Stimulated activated naive CD8-positive, alpha-beta T cell treated with anti-CD3 and anti-CD28 coated beads, Interleukin-15, amount 100 ng/mL, for 72 hours (primary cell): Measurements from ENCODE around the gene DMTF1.

ENCODE experiments used
- ATAC-seq: fragments of 150-1000 bp; cut with Tn5 transposase; 2 replicates; pipeline ENCODE4 v1.10.0; 2021; ENCODE audit warnings: mild to moderate bottlenecking, moderate library complexity
- DNase-seq, 2 donors: peaks; one replicate each; pipeline ENCODE4 v3.0.0; 2021 to 2022
- H3K27ac Mint-ChIP-seq, 2 donors: one replicate each; pipeline ENCODE4 v1.8.0; 2022; ENCODE audit warnings: mild to moderate bottlenecking in 2 of 2, mixed read lengths in 2 of 2, moderate library complexity in 2 of 2
- H3K27me3 Mint-ChIP-seq: one replicate; pipeline ENCODE4 v1.8.0; 2022; ENCODE audit warnings: mixed read lengths
- H3K4me1 Mint-ChIP-seq: one replicate; pipeline ENCODE4 v1.8.0; 2022; ENCODE audit warnings: mild to moderate bottlenecking, mixed read lengths
- H3K4me3 Mint-ChIP-seq, 2 donors: one replicate each; pipeline ENCODE4 v1.8.0; 2022; ENCODE audit warnings: mild to moderate bottlenecking in 2 of 2, mixed read lengths in 2 of 2, moderate library complexity in 1 of 2
- H3K9me3 Mint-ChIP-seq, 2 donors: one replicate each; pipeline ENCODE4 v1.8.0; 2022; ENCODE audit warnings: mixed read lengths in 2 of 2

Gene DMTF1

DNA sequence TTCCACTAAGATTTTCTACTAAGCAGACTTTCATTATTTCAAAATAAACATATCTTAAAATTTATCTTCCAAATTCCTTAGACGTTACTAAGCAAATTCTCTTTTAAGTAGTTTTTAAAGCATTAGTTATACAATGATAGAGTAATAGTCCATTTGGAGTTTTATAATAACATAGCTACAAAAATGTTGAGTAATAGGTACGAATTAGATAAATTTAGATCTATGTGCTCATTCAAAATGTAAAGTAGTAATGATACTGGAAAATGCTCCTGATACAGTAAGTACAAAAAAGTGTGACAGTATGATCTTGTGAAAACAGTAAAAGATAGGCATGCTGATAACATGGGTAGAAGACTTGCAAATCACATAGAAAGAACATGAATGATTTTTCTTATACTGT lies 4.5 kb downstream of the DMTF1 start:
- no peak overlapping the region for H3K27ac Mint-ChIP-seq
- H3K27me3 Mint-ChIP-seq, result no peaks in the 10 kb centered on the region
- H3K4me3 Mint-ChIP-seq, result no peak overlapping the region
- H3K9me3 Mint-ChIP-seq, result no peaks in the 10 kb centered on the region
- H3K4me1 Mint-ChIP-seq, result peaks cover 37% of the 10 kb centered on the region
- no peak for DNase-seq
- ATAC-seq, result no peak

DNA sequence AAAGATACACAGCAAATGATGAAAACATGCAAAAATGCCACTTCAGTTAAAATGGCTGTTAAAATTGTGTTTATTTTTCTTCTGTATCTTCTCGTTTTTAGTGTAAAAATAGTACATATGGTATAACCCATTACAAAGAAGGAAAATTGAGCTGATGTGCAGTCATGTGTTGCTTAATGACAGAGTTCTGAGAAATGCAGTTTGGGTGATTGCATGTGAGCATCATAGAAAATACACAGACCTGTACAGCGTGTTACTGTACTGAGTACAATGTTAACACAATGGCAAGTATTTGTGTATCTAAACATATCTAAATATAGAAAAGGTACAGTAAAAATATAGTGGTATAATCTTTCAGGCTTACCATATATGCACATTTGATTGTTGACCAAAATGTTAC lies 7.3 kb downstream of the DMTF1 start:
- ATAC-seq, result no peak
- Mint-ChIP-seq H3K27ac (no peak overlapping the region), H3K9me3 (no peaks in the 10 kb centered on the region), H3K27me3 (no peaks in the 10 kb centered on the region), H3K4me3 (no peak overlapping the region), H3K4me1 (peaks cover 32% of the 10 kb centered on the region)
- no peak for DNase-seq

DNA sequence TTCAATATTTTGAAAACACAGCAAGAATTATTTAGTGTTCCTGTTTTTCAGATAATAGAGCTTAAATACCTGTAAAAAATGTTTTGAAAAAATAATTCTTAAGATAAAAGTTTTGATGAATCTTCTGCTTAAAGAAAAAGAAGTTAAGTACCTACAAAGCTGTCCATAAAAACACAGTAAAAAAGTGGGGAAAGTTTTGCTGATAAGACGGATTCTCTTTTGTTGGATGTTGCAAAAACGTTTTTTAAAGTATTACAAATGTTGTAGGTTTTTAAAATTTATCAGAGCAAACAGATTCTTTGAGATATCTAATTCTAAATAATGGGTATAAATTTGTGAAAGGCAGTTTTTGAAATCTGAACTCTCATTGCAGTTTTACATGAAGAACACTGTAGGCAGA lies 12.2 kb downstream of the DMTF1 start:
- ATAC-seq, result no peak
- no peak overlapping the region for H3K27ac Mint-ChIP-seq
- H3K4me3 Mint-ChIP-seq, result no peak overlapping the region
- no peaks in the 10 kb centered on the region for H3K27me3 Mint-ChIP-seq
- no peaks in the 10 kb centered on the region for H3K9me3 Mint-ChIP-seq
- H3K4me1 Mint-ChIP-seq, result peaks cover 15% of the 10 kb centered on the region
- no peak for DNase-seq

DNA sequence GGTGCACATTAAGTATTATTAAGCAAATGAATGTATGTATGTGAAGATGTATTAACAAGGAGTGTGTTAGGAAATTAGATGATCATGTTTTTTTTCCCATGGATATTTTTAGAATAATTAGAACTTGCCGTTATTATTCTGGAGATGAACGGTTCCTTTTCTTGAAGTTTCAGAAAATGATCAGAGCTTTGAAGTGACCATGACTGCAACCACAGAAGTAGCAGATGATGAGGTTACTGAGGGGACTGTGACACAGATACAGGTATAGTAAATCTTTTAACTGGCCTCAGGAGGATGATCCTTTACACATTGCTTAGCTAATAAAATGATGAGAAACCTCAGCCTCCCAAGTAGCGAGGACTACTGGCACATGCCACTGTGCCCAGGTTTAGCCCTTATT lies 18.6 kb downstream of the DMTF1 start:
- DNase-seq (no peak), ATAC-seq (no peak)
- H3K9me3 Mint-ChIP-seq, result no peaks in the 10 kb centered on the region
- no peak overlapping the region for H3K27ac Mint-ChIP-seq
- H3K4me1 Mint-ChIP-seq, result peaks cover 12% of the 10 kb centered on the region
- H3K4me3 Mint-ChIP-seq, result no peak overlapping the region
- no peaks in the 10 kb centered on the region for H3K27me3 Mint-ChIP-seq

DNA sequence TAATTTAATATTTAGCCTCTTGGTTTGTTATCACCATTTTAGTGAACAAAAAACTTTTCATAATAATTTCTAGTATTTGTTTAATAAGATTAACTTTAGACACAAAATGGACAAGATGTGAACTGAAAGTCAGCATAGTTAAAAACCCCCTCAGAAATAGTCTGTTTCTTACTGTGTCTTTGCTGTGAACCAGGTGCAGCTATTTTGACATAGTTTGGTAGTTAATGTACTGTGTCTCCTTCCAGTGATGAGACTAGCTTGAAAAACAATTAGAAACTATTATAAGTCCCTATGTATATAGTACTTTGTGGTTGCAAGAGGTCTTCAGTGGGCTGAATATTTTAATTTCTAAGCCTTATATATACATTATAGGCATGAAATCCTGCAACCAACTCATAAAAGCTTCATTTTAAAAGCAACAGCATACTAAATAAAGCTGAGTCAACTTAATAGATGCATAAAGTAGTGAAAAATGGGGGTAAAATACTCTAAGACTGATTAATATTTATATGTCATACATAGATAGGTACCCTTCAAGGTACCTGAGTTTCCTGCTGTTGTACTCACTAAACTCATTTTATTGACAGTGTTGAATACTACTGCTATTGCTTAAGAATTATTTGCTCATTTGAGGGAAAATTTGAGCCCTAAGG lies 19.2 kb downstream of the DMTF1 start:
- Mint-ChIP-seq H3K4me3 (no peak overlapping the region), H3K27ac (no peak overlapping the region), H3K4me1 (peaks cover 15% of the 10 kb centered on the region), H3K9me3 (no peaks in the 10 kb centered on the region), H3K27me3 (no peaks in the 10 kb centered on the region)
- no peak for DNase-seq
- ATAC-seq, result no peak

DNA sequence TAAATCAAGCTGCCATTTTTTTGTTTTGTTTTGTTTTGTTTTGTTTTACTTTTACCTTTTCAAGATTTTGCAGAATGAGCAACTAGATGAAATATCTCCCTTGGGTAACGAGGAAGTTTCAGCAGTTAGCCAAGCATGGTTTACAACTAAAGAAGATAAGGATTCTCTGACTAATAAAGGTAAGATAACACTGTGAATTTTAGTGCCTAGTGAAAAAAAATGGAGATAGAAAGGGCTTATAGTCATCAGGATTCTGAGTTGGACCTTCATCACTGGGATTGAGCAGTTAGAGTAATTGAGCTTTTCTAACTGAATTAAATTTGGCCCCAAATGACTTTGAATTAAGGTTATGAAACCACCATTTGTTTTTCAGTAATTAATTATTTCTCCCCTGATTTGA lies 21.2 kb downstream of the DMTF1 start:
- H3K27me3 Mint-ChIP-seq, result no peaks in the 10 kb centered on the region
- peaks cover 26% of the 10 kb centered on the region for H3K4me1 Mint-ChIP-seq
- DNase-seq (no peak), ATAC-seq (no peak)
- H3K4me3 Mint-ChIP-seq, result no peak overlapping the region
- H3K9me3 Mint-ChIP-seq, result no peaks in the 10 kb centered on the region
- H3K27ac Mint-ChIP-seq, result no peak overlapping the region

DNA sequence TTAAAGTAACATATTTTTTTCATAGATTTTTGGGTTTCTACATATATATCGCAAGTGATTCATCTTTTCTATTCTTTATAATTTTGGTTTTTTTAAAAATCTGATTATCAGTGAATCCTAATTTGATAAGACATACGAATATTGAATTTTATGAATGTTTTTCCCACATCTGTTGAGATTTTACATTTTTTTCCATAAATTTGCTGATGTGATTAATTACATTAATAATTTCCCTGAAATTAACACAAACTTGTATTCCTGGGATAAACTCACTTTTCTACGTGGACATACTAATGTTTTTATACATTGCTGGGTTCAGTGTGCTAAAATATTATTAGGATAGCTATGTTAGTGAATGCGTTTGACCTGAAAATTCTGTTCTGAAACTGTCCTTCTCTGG lies 26.1 kb downstream of the DMTF1 start:
- Mint-ChIP-seq H3K4me3 (no peak overlapping the region), H3K9me3 (no peaks in the 10 kb centered on the region), H3K4me1 (peaks cover 22% of the 10 kb centered on the region), H3K27ac (no peak overlapping the region), H3K27me3 (no peaks in the 10 kb centered on the region)
- ATAC-seq, result no peak
- no peak for DNase-seq

DNA sequence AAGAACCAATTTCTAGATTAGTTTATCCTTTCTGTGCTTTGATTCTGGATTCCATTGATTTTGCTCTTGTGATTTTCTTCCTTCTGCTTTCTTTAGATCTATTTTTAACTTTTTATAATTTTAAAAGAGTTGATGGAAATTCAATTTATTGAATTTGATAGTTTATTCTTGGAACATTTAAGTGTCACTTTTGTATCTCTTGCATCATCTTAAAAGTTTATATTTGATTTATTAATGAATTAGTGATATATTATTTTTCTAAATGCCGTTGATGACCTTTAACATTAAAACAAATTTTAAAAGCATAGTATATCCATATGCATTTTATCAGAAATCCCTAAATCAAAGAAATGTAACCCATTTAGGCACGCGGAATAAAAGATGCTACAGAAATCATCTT lies 26.9 kb downstream of the DMTF1 start:
- Mint-ChIP-seq H3K4me3 (no peak overlapping the region), H3K27me3 (no peaks in the 10 kb centered on the region), H3K27ac (no peak overlapping the region), H3K9me3 (no peaks in the 10 kb centered on the region), H3K4me1 (peaks cover 27% of the 10 kb centered on the region)
- no peak for DNase-seq
- ATAC-seq, result no peak

DNA sequence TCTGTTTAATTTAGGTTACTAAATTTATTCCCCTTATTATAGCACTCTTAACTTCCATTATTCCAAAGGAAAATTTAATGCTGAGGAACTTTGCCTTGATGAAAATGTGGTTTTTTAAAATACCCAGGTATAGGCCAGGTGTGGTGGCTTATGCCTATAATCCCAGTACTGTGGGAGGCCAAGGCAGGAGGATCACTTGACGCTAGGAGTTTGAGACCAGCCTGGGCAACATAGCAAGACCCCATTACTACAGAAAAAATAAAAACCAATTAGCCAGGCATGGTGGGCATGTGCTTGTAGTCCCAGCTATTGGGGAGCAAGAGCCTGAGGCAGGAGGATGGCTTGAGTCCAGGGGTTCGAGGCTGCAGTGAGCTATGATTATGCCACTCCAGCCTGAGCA lies 34.9 kb downstream of the DMTF1 start:
- peak overlapping the region in 1 of 2 donors; percentile 54 for H3K27ac Mint-ChIP-seq
- peaks cover 39% of the 10 kb centered on the region for H3K4me1 Mint-ChIP-seq
- ATAC-seq (no peak), DNase-seq (no peak)
- no peaks in the 10 kb centered on the region for H3K27me3 Mint-ChIP-seq
- H3K9me3 Mint-ChIP-seq, result no peaks in the 10 kb centered on the region
- H3K4me3 Mint-ChIP-seq, result no peak overlapping the region

DNA sequence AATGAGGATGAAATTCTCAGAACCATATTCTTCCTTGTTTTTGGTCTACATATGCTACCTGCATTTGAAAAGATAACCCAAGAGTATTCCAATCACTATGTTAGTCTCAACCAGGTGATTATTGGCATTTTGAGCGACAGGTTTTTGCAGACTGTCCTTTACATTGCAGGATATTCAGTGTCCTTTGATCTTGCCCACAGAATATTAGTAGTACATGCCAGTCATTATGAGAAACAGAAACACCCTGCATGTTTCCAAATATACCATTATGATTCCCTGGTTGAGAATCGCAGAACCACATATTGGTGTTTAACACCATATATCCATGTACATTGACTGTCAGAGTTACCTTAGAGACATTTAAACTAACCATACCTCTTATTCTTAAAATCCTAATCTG lies 36.7 kb downstream of the DMTF1 start:
- Mint-ChIP-seq H3K27me3 (no peaks in the 10 kb centered on the region), H3K4me1 (peaks cover 49% of the 10 kb centered on the region), H3K9me3 (no peaks in the 10 kb centered on the region), H3K27ac (no peak overlapping the region), H3K4me3 (no peak overlapping the region)
- ATAC-seq, result peak; percentile 57
- no peak for DNase-seq

DNA sequence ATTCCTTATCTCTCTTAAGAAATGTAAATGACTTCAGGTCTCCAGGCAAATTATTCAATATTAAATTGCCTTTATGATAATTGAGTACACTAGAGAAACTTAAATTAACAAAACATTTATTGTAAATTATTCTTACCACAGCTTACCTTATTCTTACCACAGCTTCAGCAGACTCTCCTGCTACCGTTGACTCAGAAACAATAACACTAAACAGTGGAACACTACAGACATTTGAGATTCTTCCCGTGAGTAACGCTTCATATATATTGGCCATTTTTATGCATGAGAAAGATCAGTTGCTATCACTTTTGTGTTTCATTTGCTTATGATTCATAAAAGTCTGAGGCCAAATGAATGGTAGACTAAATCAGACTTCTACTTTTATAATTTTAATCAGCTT lies 38.5 kb downstream of the DMTF1 start:
- Mint-ChIP-seq H3K9me3 (no peaks in the 10 kb centered on the region), H3K27me3 (no peaks in the 10 kb centered on the region), H3K4me1 (peaks cover 45% of the 10 kb centered on the region), H3K27ac (peak overlapping the region in 1 of 2 donors; percentile 74), H3K4me3 (no peak overlapping the region)
- ATAC-seq (no peak), DNase-seq (no peak)

DNA sequence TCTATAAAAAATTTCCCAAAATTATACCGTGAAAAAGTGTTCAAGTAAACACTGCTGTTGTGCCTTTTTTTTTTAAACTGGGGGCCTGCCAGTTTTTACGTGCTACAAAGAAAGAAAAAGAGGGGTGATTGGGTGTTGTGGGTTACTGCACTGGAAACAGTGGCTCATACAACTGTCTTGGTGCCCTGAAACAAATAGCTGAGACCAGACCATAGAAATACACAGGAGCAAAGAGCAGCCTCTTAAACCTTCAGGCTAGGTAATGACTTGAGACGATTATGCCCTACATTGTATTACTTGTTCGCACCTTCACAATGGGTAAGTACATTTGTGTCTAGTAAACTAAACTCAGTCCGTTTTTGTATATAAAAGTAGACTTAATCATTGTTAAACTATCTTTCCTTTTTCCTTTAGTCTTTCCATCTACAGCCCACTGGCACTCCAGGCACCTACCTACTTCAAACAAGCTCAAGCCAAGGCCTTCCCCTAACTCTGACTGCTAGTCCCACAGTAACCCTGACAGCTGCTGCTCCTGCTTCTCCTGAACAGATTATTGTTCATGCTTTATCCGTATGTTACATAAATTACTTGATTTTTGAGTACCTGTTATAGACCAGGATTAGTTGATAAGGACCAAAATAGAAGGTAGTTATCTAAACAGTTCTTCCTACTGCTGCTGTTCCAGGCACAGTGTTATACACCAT lies 40.7 kb downstream of the DMTF1 start:
- no peak overlapping the region for H3K4me3 Mint-ChIP-seq
- peaks cover 49% of the 10 kb centered on the region for H3K4me1 Mint-ChIP-seq
- H3K27me3 Mint-ChIP-seq, result no peaks in the 10 kb centered on the region
- no peak for DNase-seq
- ATAC-seq, result peak; percentile 59
- no peaks in the 10 kb centered on the region for H3K9me3 Mint-ChIP-seq
- peak overlapping the region; percentile 74 to 86 for H3K27ac Mint-ChIP-seq

DNA sequence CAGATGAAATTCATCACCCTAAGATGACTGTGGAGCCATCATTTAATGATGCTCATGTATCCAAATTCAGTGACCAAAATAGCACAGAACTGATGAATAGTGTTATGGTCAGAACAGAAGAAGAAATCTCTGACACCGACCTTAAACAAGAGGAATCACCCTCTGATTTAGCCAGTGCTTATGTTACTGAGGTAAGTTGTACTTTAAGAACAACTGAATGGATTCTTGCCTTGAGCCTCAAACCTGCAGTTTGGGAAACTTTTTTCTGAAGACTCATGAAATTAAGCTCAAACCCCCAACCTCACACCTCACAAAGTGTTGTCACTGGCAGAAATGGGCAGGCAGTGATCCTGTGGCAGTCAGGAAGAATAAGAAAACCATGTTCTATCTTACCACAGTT lies 41.7 kb downstream of the DMTF1 start:
- Mint-ChIP-seq H3K27ac (peak overlapping the region in 1 of 2 donors; percentile 23), H3K9me3 (peaks cover 0 to 2% of the 10 kb centered on the region in 2 donors), H3K27me3 (no peaks in the 10 kb centered on the region), H3K4me3 (no peak overlapping the region), H3K4me1 (peaks cover 44% of the 10 kb centered on the region)
- no peak for DNase-seq
- ATAC-seq, result peak; percentile 25

DNA sequence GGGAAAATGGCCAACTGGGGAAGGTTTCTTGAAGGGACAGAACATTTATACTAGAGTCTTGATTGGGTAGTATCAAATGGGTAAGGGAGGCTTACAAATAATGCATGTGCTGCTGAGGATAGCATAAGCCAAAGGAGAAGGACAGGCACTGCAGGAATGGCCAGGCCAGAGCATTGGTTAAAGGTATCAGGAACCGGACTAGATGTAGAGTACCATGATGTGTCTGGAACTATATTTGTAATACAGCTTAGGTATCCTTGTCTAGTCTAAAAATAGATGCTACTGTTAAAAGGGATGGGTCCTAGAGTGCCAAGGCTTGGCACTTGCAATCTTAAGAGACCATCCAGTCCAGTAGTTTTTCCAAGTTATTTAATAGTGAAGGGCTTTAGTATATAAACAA lies 47.0 kb downstream of the DMTF1 start:
- Mint-ChIP-seq H3K4me1 (peaks cover 62% of the 10 kb centered on the region), H3K4me3 (no peak overlapping the region), H3K27me3 (no peaks in the 10 kb centered on the region), H3K9me3 (peaks cover 16 to 17% of the 10 kb centered on the region in 2 donors), H3K27ac (peak overlapping the region; percentile 66 to 74)
- ATAC-seq, result no peak
- DNase-seq, result no peak

DNA sequence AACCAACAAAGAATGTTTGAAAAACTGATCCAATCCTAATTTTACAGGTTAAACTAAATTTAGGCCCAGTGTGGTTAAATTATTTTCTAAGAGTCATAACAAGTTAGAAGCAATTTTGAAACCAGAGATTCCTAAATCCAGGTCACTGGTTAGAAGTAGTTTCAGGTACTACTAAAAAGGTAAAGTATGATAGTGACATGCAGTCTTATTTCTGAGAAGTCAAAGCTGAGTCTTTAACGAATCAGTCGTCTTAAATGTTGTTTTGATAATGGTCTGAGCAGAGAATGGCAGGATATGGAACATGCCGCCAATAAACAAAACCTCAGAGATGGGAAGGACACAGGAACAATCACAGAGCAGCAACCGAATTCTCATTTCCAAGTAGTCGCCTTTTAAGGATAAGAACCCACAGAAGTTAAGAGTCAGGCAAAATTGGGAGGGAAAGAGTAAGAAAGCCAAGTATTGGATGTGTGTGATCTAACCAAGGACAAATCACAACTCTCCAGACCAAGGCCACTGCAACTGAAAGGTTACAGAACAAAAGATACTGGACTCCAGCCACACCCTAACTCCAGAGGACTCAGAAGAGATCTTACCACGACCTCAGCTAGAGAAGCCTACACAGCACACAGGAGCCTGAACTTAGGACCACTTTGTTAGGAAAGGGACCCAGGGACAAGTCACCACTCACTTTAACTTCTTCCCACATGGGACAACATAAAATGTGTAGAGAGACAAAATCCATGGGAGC lies 47.6 kb downstream of the DMTF1 start:
- ATAC-seq (peak; percentile 31), DNase-seq (no peak)
- H3K4me1 Mint-ChIP-seq, result peaks cover 62% of the 10 kb centered on the region
- peak overlapping the region; percentile 66 to 74 for H3K27ac Mint-ChIP-seq
- peaks cover 18 to 23% of the 10 kb centered on the region in 2 donors for H3K9me3 Mint-ChIP-seq
- H3K4me3 Mint-ChIP-seq, result peak overlapping the region; percentile 6 to 29
- H3K27me3 Mint-ChIP-seq, result no peaks in the 10 kb centered on the region

DNA sequence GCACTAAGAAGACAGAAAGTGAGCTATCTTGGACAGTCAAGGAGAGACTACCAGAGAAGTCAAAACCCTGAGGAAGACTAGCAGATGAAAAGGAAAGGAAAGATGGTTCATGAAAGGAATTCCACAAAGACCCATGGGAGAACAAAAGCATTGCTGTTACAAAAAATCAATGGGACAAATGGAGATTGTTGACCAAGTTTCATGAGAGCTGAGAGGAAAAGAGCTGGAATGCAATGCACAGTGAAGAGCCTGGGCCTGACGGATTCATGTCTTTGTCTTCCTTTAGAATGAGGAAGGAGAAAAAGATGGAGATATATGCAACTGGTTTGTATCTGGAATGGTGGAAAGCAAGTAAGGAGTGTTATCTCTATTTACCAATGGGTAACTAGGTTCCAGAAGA lies 50.0 kb downstream of the DMTF1 start:
- Mint-ChIP-seq H3K4me1 (peaks cover 56% of the 10 kb centered on the region), H3K4me3 (no peak overlapping the region), H3K9me3 (peaks cover 32 to 38% of the 10 kb centered on the region in 2 donors), H3K27me3 (no peaks in the 10 kb centered on the region), H3K27ac (peak overlapping the region; percentile 1 to 41)
- DNase-seq (no peak), ATAC-seq (no peak)
